LoVo (cell line): Measurements from ENCODE around the gene LPP.

Source experiments
- DNase-seq: peaks from one replicate; pipeline ENCODE4 v3.0.0-alpha.2; 2016; ENCODE audit warnings: low spot score

LPP gene

DNA sequence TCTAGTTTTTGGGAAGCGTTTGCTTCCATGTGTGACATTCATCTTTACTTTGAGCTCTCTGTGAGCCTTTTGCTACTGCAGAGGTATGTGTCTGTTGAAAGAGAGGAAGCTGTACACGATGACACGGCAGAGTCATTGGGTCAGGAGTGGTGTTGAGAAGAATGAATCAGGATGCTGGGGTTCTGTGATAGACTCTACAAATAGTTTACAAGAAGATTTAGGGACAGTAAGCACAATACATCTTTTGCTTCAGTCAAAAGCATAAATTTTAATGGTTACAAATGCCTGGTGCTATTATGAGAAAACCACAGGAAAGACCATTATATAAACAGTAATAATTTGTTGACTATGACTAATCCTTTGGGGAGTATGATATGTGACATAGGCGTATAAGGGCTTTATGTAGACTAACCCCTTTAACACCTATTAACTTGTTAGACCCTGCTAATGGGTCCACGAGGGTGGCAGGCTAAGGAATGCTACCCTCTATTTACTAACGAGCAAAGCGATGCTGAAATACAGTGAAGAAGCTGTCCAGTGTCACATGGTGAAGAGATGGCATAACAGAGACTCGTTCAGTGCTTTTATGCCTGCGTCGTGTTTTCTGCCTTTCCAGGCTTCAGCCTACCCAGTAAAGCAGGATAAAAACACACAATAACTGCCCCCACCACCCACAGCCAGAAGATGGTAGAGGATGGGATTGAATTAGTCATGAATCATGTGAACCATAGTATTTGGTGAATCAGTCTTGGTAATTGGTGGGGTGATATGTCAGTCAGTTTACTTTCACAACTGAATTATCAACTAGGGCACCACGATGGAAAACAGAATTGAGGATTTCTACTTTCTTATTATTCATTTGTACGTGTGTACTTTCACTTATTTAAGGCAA, 118.8 kb downstream of the LPP start:
- DNase-seq, result no peak

DNA sequence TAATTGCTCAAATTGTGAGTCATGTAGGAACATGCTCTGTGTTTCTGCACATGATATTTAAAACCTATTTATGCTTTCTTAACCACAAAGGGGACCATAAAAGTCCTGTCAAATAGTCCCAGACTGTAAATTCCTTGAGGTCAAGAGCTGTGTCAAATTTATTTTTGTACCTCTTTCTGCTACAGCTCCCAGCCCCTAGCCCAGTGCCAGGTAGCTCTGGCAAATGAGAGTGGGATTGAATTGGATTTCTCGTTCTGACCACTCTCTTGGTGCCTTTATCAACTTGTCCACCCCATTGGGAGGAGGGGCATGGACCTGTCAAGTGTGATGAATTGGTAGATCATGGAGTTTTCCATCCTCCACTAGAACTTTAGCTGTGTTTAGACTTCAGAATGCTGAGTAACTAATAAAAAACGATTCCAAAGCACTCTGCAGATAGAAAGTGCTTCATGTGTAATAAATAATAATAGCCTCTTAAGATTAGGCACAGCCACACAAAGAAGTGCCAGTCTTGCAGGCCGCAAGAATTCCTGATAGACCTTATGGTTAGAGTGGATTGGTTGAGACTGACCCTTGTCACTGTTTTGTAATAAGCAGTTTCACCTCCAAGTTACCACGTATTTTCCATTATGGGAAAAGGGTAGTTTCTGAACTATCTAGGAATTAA, 120.4 kb downstream of the LPP start:
- no peak for DNase-seq

DNA sequence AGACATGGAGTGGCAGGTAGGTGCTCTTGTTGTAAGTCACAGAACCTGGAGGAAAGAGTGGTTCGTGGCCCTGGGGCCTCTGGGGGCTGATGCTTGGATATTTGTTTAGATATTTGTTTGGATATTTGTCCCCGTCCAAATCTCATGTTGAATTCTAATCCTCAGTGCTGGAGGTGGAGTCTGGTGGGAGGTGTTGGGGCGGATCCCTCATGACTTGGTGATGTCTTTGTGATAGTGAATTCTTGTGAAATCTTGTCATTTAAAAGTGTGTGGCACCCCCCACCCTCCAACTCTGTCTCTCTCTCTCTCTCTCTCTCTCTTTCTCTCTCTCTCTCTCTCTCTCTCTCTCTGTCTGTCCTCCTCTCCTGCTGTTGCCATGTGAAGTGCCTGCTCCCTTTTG, 122.4 kb downstream of the LPP start:
- no peak for DNase-seq

DNA sequence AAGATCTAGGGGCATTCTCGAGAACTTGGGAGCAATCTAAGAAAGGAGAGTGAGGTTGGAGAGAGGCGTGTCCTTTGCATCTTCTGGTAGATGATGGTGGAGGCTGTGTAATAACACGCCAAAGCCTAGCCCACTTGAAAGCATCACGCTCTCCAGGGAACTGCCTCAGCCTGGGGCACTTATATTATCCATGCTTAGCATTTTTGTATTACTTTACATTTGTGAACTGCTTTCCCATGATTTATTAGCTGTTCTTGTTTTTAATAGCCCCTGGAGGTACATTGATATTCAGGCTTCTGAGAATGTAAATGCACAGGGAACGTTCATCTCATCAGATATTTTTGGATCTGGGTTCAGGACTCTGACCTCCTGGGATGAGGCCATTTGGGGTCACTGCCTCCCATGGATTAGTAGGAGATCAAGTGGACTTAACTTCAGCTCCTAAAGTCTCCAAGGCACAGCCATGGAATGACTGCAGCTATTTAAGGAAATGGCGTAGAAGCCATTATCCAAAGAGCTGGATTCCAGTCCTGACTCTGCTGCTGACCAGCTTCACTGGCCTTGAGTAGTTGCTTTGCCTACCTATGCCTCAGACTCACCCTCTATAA, 124.9 kb downstream of the LPP start:
- DNase-seq, result no peak

DNA sequence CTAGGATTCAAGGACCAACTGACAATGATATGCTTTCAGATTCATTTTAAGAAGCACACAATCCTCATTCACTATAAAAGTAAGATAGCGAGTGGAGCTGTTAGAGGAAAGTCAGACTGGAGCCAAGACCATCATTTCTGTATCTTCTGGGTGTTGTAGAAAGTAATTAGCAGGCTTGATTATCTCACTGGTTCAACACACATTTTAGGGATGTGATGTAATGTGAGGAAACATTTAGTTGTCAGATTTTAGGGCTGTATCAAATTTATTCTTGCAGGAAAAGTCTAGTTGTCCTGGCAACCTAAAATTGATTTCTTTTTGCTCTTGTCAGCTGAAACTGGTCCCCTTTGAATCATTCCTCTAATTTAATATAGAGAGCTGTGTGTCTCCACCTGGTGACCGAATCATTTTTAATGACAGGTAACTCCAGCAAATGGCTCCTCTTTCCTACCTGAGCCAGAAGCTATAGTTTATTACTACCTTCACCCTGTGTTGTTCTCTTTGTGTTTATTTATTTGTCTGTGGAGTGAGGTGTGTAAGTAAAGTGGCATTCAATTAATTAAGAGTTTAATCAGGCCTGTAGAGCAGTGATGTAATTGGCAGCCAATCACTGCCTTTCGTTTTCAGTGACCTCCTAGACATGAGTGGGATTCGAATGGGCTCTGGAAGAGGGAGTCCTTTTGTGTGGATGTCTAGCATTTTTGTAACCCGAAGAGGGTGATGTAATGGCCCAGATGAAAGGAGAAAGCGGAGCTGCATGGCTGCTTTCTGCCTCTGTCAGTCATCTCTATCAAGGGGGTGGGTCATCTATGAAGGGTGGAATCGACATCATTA, 125.8 kb downstream of the LPP start:
- DNase-seq, result no peak

DNA sequence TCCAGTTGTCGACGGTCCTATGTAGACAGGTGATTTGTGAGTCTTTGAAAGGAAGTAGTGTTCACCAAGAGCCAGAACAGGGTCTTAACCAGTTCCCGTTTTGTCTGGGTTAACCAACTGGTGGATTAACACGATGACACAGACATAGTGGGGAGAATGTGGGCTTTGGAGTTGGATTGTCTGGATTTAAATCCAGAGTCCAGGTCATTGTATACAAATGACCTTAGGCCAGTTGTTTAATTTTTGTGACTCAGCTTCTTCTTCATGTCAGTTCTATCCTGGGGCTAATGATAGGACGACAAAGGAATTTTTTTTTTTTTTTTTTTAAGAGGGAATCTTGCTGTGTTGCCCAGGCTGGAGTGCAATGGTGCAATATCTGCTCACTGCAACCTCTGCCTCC, 126.7 kb downstream of the LPP start:
- DNase-seq, result no peak

DNA sequence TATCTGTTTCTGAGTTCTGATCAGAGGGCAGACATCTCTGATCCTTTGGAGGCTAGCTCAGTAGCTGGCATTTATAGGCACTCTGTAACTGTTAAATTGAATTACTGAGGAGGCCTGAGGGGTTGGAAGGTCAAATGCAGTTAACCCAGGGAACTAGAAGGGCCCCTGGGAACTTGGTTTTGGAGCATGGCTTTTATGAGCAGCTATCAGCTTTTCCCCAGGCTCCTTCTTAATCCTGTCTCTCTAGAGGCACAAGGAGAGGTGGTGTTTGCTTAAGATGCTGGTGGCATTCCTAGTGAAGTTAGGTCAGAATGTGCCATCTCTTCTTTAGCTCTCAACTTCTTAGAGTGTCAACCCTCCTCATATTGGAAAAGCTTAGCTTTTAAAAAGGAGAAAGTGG, 128.9 kb downstream of the LPP start:
- DNase-seq, result no peak

DNA sequence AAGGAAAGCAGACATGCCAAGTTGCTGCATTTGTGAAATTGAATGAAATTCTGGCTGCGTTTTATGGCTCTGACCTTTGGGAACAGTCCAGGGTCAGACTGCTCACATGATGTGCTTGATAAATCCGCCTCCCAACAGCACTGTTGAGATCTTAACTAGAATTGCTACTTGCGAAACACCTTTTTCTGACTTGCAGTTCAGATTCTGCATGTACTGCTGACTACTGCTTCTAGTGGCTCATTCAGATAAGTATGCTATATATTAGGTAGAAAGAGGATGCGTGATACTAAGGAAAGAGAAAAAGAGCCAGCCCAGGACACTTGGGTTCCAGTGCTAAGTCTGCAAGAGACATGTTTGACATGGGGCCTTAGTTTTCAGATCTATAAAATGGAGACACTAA, 129.4 kb downstream of the LPP start:
- DNase-seq, result no peak

DNA sequence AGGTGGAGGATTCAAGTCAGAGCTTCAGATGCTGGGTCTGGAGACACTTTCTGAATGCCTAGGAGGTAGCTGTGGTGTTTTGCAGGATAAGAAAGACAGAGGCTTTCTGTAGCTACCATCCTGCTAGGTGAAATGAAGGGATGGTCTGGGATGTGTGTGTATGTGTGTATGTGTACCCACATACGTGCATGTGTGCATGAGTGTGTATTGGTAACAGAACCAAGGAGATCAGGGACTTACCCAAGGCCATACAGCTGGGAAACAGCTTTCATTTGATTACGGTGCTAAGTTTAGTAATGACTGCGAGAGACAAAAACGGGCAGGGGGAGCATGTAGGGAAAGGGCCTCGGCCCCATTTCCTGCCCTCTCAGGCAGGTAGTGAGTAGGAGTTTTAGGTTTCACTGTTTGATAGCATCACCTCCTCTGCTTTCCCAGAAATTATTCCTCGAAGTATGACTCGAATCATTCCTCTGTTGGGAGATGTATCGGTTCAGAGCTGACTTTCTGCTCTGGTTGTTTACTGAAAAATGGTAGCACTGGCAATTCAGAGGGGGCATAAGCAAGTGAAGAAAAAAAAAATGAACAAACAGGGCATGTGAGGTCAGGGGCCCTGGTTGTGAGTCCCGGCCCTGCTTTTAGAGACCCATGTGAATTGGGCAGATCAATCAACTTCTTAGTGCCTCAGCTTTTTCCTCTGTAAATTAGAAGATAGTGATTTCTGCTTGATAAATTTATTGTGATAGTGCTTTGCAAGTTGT, 130.7 kb downstream of the LPP start:
- no peak for DNase-seq

DNA sequence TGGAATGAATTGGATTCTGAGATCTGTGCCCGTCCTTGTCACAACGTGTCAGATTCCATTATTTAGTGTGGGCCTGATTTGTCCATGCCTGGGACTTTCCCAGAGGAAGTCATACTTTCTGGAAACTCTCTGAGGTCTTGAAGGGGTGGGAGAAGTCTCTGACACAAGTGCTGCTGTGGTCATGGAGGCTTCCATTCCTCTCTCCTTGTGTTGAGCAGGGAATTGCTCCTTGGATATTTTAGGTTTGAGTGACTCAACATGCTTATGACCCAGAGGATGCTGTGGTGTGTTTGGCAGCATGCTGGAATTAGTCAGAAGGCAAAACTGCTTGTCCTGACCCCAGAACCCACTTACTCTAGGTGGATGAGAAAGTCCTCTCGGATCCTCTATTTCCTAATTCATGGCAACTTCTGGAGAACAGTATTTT, 132.1 kb downstream of the LPP start:
- no peak for DNase-seq

DNA sequence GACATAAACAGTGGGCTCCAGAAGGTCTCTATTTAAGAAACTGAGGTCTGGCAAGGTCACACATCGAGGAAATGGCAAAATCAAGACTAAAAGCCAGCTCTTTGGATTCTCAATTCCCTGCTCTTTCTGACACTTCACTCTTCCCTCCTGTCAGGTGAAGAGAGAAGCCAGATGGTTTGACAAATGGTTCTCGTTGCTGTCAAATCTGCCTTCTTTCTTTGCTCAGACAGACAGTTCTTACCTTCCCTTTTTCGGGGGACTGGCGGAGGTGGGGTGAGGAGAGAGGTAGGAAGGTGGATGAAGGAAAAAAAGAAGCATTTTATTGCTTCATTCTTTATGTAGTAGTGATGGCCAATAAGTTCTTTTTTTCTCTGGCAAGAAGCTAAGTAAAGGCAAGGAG, 133.4 kb downstream of the LPP start:
- DNase-seq, result no peak

DNA sequence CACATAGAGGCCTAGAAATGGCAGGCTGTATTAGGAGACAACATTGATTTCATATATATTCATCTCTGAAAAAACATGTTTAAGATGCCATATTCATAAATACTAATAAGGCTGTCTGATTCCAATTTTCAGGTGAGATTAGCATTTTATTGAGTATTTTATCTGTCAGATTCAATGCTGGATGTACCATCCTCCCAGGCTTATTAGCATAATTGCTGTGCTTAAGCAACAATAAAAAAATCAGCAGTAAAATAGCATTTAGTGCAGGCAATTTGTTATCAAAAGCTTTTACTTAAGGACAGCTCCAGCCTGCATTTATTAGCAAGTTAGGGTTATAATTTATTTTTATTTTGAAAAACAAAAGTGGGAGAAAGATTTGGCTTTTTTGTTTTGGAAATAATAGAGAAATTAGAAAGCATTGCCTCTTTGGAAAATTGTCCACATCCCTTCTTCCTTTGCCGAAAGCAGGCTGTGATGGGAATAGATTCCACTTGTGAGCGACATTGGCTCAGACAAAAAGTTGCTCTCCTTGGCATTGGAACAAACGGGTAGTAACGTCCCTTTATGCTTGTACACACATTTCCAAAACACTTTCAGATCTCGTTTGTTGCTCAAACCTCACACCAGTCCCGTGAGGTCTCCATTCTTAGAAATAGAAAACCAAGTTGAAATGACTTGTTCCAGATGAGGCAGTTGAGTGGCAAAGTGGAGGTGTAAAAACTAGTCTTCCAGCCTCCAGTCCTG, 134.0 kb downstream of the LPP start:
- no peak for DNase-seq

DNA sequence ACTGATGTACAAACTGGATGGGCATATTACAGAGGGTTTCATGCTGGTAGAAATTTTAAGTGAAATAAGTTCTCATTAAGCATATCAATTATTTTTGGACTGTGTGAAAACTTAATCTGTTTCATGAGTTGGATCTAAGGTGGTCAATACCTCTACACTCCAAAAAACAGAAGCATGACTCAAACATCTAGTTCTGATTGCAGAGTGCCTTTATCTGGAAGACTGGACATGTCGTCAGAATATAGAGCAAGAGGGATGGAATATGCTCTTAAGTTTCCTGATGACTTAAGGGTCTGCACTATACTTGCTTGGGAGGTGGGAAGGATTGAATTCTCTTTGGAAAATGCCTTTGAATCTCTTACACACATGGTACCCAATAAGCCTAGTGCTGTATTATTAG, 138.3 kb downstream of the LPP start:
- DNase-seq, result no peak

DNA sequence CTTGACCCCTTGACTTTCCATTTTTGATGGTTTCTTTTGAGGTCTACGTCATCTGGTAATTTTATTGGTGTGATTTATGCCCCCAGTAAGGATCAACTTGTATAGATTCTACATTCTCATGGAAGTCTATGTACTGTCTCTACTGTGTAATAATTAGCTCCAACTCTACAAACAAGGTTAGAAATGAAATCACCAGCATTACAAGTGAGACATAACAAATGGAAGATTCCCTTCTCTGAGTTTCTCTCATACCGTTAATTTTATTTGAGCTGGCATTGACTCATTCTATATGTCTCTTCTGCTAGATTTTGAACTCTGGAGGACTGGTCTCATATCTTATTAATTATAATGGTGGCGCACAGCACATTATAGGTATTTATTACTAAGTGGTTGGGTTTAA, 138.9 kb downstream of the LPP start:
- DNase-seq, result no peak

DNA sequence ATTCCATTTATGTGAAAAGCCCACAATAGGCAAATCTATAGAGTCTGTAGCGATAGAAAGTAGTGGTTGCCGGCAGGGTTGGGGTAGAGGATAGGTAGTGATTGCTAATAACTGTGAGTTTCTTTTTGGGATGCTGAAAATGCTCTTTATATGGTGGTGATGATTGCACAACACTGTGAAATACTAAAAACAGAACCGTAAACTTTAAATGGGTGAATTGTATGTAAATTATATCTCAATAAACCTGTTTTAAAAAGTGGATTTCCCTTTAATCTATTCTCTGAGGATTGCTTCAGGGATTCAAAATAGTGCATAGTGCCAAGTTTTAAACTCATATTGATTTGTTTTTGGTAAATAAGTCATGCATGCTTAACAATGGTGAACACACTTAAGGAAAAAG, 140.2 kb downstream of the LPP start:
- DNase-seq, result no peak

DNA sequence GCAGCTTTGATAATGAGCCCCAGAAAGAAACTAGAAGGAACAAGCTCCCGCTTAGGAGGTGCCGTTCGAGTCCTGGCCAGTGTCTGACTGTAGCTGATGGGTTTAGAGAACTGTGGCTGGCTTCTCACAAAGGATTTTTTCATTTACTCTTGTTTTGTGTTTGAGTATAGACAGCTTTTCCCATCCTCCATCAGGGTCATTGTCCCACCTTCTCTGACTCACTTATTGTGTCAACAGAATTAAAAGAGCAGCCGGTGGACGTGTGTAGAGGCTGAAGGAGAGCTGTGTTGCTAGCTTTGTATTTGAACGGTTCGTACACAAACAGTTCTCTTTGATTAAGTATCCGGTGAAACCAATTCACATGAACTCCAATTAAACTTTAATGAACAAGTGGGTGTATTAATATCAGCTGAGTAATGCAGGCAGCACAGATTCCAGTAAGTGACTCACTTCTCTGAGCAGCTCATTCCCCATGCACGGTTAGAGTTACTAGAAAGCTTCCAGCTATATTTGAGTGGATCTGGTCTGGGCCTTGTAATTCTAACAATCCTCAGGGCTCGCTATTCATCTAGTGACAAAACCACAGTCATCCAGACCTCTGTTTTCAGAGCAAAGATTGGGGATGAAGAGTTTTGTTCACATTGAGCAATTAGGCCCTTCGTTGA, 141.0 kb downstream of the LPP start:
- peak; percentile 70 for DNase-seq

DNA sequence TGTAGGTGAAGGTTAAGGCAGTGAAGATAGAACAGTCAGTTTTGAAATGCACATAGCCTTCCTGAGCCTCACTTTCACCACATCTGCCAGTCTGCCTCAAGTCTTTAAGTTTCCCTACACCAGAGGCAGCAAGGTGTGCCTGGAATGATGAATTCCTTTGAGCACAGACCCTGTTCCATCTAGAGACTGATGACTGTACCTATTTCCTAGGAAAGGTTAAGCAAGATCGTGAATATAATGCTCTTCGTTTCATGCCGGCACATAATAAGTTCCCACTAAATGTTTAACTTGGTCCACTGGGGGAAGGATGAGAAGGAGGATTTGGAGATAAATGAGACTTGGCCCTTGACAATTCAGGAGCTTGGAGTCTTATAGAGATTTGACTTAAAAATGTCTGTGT, 141.9 kb downstream of the LPP start:
- DNase-seq, result no peak

DNA sequence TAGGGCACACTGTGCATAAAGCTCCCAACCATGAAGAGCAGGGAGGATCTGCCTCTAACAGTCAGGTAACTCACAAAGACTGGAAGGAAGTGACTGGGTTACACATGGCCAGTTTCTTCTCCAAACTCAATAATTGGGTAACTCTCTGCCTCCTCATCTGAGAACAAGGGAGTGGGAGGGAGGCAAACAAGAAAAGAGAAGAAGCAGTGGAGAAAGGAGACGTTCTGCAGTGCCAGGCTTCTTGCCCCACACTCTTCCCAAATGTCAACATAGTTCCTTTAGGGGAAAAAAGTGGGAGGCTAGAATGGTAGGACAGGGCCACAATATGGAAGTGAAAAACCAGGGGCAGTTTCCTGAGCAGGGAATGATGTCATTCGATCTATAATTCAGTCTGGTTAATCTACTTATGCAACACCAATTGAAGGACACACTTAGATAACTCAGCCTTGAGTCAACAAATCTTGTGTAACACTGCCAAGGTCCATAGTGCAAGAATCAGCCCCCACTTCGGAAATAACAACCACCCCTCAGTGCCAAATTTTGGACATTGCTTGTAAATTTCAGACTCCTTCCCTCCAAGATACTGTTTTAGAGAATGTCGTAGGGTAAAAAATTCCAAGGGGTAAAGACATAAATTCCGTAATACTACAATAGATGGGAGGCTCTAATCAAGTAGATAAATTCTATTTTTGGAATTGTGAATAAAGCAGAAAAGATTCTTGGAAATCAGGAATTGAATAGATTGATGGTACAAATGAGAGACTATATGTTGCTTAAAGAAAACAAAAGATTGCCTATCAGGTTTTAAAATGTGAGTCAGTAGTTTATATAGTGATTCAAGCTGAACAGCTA, 143.0 kb downstream of the LPP start:
- DNase-seq, result peak; percentile 51

DNA sequence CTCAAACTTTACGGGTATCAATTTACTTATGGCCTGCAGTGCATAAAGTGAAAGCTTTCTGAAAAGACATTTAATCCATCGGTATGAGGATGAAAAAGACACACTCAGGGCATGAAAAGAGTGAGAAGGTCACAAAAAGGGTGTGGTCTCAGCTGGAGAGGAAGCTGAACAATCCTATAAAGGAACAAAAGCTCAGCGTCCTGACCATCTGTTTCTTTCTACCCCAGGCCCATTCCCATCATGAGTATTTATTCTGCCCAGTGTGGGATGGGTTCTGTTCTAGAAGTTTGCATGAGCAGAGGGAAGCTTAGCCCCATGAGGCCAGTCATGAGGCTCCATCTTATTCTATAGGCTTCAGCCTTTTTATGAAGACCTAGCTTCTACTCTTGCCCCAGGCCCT, 144.6 kb downstream of the LPP start:
- DNase-seq, result no peak
